Calu3 (cell line): ENCODE results near the gene TRPM4. TPM values are rescaled to one million over a fixed set of nuclear protein-coding genes. Genes with fewer than 3 reads are reported as not detected.

ENCODE experiments used
- BruUV-seq: library from RNA; stranded (reverse); fragments of 400-500 nt; replicated peaks from 2 replicates; lab custom pipeline; 2021; lab: Mats Ljungman, UMichigan
- CTCF ChIA-PET: fragments of 300-600 bp; sonication (Branson Sonifier 250); formaldehyde crosslinking; loops from one replicate; lab custom pipeline; 2022; ENCODE audit warnings: antibody characterized with exemption; lab: Charles Lee
- DNase-seq: peaks from one replicate; pipeline ENCODE4 v3.0.0; 2022
- H3K27ac Mint-ChIP-seq: one replicate; pipeline ENCODE4 v1.8.0; 2022; ENCODE audit warnings: mixed read lengths; ENCODE audit not compliant: unreplicated experiment
- H3K27me3 Mint-ChIP-seq: one replicate; pipeline ENCODE4 v1.8.0; 2022; ENCODE audit warnings: mixed read lengths; ENCODE audit not compliant: unreplicated experiment
- H3K36me3 Mint-ChIP-seq: one replicate; pipeline ENCODE4 v1.8.0; 2022; ENCODE audit warnings: mild to moderate bottlenecking, moderate library complexity, mixed read lengths; ENCODE audit not compliant: insufficient read depth, unreplicated experiment
- H3K4me1 Mint-ChIP-seq: one replicate; pipeline ENCODE4 v1.8.0; 2022; ENCODE audit warnings: mild to moderate bottlenecking, low read depth, mixed read lengths; ENCODE audit not compliant: unreplicated experiment
- H3K4me3 Mint-ChIP-seq: one replicate; pipeline ENCODE4 v1.8.0; 2022; ENCODE audit warnings: mild to moderate bottlenecking, low read depth, moderate library complexity, mixed read lengths; ENCODE audit not compliant: unreplicated experiment
- H3K9me3 Mint-ChIP-seq: one replicate; pipeline ENCODE4 v1.8.0; 2022; ENCODE audit warnings: low read depth, mixed read lengths; ENCODE audit not compliant: unreplicated experiment
- intact Hi-C: fragments of 100-400 bp; cut with micrococcal nuclease; formaldehyde crosslinking; loops from one replicate; pipeline ENCODE4 v1.10.0; 2022; ENCODE audit not compliant: unreplicated experiment
- total RNA-seq: library from RNA; stranded (reverse); gene quantifications from 2 replicates; pipeline ENCODE4 v1.2.3, GENCODE V29; 2022
- TF ChIP-seq, protein P1 (sequence below): fragments of 200-600 bp; IDR thresholded peaks from one replicate; pipeline ENCODE4 v1.8.0; 2022; ENCODE audit warnings: antibody characterized with exemption; ENCODE audit not compliant: unreplicated experiment

TRPM4 gene
- total RNA-seq, 1 experiment from 2014 or later = 70.0 TPM

DNA sequence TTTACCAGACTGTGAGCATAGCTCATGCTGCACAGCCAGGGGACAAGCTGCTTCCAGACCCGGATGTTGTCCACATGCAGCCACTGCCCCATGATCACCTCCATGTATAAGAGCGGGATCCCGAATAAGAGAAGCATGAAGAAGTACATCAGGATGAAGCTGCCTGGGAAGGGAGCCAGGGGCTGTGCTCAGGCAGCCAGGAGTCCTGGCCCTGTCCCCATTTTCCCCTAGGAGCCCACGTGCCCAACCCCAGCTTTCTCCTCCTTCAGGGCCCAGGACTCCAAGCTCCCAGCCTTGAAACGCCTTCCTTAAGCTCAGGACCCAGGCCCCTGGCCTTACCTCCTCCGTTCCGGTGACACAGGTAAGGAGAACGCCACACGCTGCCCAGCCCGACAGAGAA, 98.1 kb downstream of the TRPM4 start:
- BruUV-seq = no TSS peak
- peaks cover 9% of the 10 kb centered on the region for H3K9me3 Mint-ChIP-seq
- peaks cover 18% of the 10 kb centered on the region for H3K27me3 Mint-ChIP-seq
- CTCF ChIA-PET = no interaction called here
- no peak overlapping the region for H3K4me3 Mint-ChIP-seq
- no peaks in the 10 kb centered on the region for H3K36me3 Mint-ChIP-seq
- H3K4me1 Mint-ChIP-seq = no peaks in the 10 kb centered on the region
- no peak overlapping the region for H3K27ac Mint-ChIP-seq
- TF ChIP-seq, protein P1, sequence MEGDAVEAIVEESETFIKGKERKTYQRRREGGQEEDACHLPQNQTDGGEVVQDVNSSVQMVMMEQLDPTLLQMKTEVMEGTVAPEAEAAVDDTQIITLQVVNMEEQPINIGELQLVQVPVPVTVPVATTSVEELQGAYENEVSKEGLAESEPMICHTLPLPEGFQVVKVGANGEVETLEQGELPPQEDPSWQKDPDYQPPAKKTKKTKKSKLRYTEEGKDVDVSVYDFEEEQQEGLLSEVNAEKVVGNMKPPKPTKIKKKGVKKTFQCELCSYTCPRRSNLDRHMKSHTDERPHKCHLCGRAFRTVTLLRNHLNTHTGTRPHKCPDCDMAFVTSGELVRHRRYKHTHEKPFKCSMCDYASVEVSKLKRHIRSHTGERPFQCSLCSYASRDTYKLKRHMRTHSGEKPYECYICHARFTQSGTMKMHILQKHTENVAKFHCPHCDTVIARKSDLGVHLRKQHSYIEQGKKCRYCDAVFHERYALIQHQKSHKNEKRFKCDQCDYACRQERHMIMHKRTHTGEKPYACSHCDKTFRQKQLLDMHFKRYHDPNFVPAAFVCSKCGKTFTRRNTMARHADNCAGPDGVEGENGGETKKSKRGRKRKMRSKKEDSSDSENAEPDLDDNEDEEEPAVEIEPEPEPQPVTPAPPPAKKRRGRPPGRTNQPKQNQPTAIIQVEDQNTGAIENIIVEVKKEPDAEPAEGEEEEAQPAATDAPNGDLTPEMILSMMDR = no peak
- no peak for DNase-seq
- intact Hi-C loops = no loop called here

GRCh38 chr19:49256691-49257090, 99.1 kb downstream of the TRPM4 start:
- Mint-ChIP-seq H3K9me3 (peaks cover 9% of the 10 kb centered on the region), H3K36me3 (no peaks in the 10 kb centered on the region), H3K27ac (no peak overlapping the region), H3K4me1 (no peaks in the 10 kb centered on the region), H3K27me3 (peaks cover 18% of the 10 kb centered on the region), H3K4me3 (no peak overlapping the region)
- CTCF ChIA-PET = no interaction called here
- no TSS peak for BruUV-seq
- intact Hi-C loops = no loop called here
- TF ChIP-seq, protein P1 = no peak
- DNase-seq = no peak

Other genes with a start within 250 kb of the TRPM4 start
- gene DHDH, start 224.1 kb upstream of the TRPM4 start, total RNA-seq = 2.1 and 5.3 TPM in 2 replicates
- gene BAX, start 202.9 kb upstream of the TRPM4 start, total RNA-seq = 141 and 147 TPM in 2 replicates
- gene FTL, start 192.5 kb upstream of the TRPM4 start, total RNA-seq = 1,459 and 1,979 TPM in 2 replicates
- 59.6 and 64.7 TPM in 2 replicates for gene GYS1, start 164.5 kb upstream of the TRPM4 start, total RNA-seq
- 184 and 199 TPM in 2 replicates for gene RUVBL2, start 163.9 kb upstream of the TRPM4 start, total RNA-seq
- gene LHB, start 140.7 kb upstream of the TRPM4 start, total RNA-seq = 1.1 TPM in 1 of 2 replicates, not detected in the other
- 1.1 TPM in 1 of 2 replicates, not detected in the other for gene CGB3, start 133.5 kb upstream of the TRPM4 start, total RNA-seq
- 0.52 TPM in 1 of 2 replicates, not detected in the other for gene CGB2, start 125.9 kb upstream of the TRPM4 start, total RNA-seq
- not detected in 2 replicates for gene CGB1, start 120.9 kb upstream of the TRPM4 start, total RNA-seq
- 2.6 and 3.3 TPM in 2 replicates for gene CGB5, start 113.9 kb upstream of the TRPM4 start, total RNA-seq
- 0.54 and 0.56 TPM in 2 replicates for gene CGB8, start 108.7 kb upstream of the TRPM4 start, total RNA-seq
- 0.66 and 1.0 TPM in 2 replicates for gene CGB7, start 100.0 kb upstream of the TRPM4 start, total RNA-seq
- 0.69 and 0.83 TPM in 2 replicates for gene NTF4, start 93.0 kb upstream of the TRPM4 start, total RNA-seq
- gene KCNA7, start 85.1 kb upstream of the TRPM4 start, total RNA-seq = not detected in 2 replicates
- 310 and 325 TPM in 2 replicates for gene SNRNP70, start 72.3 kb upstream of the TRPM4 start, total RNA-seq
- gene LIN7B, start 43.4 kb upstream of the TRPM4 start, total RNA-seq = 7.0 and 7.5 TPM in 2 replicates
- gene C19orf73, start 38.6 kb upstream of the TRPM4 start, total RNA-seq = 1.9 and 2.0 TPM in 2 replicates
- gene PPFIA3, start 38.2 kb upstream of the TRPM4 start, total RNA-seq = 4.9 and 6.0 TPM in 2 replicates
- gene HRC, start 2.4 kb upstream of the TRPM4 start, total RNA-seq = not detected in 2 replicates
- not detected in 2 replicates for gene SLC6A16, start 167.4 kb downstream of the TRPM4 start, total RNA-seq
- gene CD37, start 177.6 kb downstream of the TRPM4 start, total RNA-seq = not detected in 2 replicates
- 2.4 TPM in 2 replicates for gene TEAD2, start 204.6 kb downstream of the TRPM4 start, total RNA-seq
- not detected in 2 replicates for gene DKKL1, start 206.1 kb downstream of the TRPM4 start, total RNA-seq
- gene KASH5, start 230.5 kb downstream of the TRPM4 start, total RNA-seq = not detected in 2 replicates